Fibroblast of skin of left quadriceps (primary cell): Measurements from ENCODE around the gene SORCS3.

Experiments
- DNase-seq, 2 experiments: peaks; one replicate each; pipeline ENCODE4 v3.0.0-alpha.2; 2013; ENCODE audit warnings: low read depth in 2 of 2

The SORCS3 gene

GRCh38 chr10:104641187-104641936, at the start of gene SORCS3:
Gene SORCS3 (plus strand): TSS chr10:104641290.
- no peak for DNase-seq

DNA sequence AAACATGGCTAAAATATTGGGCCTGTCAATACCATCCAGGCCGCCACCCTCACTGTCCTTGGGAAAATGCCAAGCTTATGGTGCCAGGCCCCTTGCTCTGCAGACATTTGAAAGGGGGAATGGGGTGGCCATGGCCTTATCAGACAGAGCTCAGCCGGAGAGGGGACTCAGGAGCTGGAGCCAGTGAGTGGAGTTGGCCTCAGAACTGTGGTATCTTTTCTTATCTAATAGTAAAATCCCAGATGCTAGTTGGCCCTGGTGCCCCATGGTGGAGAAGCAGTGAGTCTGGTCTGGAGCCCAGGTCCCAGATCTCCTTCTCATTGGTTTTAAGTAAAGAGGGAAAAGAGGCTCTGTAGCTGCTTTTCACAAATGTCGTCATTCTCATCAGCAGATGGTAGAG, 49.6 kb upstream of the SORCS3 start:
- DNase-seq: no peak

- no peak for DNase-seq
Observed at GRCh38 chr10:104601166-104601565, 39.9 kb upstream of the SORCS3 start.

DNA sequence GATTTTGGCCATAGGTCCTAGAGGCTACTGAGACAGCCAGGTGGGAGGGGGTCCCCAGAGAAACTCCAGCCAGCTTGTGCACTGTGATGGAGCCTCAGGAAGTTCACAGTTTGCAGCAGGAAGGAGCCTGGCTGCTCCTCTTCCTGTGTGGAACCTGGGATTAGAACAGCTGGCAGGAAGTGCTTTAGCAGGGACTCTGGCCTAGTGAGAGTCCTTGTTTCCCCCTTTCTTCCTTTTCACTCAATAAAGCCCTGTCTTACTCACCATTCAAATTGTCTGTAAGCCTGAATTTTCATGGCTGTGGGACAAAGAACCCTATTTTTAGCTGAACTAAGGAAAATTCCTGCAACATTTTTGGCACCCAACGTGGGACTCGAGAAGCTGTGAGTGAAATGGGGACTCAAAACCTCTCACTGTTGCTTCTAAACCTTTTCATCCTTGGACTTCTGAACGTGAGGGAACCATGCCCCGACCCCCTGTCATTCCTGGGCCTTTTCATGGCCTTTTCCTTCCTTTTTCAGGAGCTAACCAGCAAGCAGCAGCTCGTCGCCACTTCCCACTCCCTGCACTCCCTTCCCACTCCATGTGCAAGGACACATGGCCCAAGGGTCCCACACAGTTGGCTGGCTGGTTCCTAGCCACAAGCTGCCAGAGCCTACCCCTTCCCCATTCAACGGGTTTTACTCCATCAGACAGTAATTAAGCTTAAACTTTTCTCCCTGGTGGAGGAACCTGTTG, 32.8 kb upstream of the SORCS3 start:
- no peak for DNase-seq

DNA sequence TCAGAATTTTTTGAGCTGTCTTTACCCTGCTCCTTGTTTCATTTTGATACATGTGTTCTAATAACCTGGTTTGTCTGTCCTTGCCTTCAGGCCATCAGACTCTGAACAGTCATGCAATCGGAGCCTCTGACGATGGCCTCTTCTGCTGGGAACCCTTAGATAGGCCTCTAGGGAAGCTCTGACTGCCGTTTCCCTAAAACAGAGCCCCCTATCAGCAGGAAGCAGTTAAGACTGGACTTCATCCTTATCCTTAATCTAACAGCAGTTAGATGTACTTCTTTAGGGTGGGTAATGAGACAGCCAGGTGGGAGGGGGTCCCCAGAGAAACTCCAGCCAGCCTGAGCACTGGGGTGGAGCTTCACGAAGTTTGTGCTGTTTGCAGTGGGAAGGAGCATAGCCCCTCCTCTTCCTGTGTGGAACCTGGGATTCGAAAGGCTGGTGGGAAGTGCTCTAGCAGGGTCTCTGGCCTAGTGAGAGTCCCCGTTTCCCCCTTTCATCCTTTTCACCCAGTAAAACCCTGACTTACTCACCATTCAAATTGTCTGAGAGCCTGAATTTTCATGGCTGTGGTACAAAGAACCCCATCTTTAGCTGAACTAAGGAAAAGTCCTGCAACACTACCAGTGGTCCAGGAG, 28.4 kb upstream of the SORCS3 start:
- DNase-seq: no peak

DNA sequence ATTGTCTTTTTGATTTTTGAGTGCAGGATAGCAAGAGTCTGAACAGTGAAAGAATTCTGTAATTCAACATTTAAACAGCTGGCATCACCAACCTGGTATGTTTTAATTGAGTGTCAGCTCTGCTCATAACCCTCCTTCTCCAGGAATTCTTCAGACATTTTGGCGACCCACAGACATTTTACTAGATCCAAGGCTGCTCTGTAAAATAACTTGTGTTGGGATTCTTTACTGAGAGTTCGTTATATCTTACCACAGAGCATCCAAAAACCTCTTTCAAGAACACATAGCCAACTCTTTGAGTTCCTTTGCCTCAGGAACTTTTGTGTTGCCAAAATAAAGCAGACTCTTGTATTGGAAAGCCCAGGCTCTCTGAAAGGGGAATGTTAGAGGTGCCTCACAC, 27.7 kb upstream of the SORCS3 start:
- no peak for DNase-seq

- DNase-seq: no peak
Observed at GRCh38 chr10:104614245-104614831, 26.8 kb upstream of the SORCS3 start.

DNA sequence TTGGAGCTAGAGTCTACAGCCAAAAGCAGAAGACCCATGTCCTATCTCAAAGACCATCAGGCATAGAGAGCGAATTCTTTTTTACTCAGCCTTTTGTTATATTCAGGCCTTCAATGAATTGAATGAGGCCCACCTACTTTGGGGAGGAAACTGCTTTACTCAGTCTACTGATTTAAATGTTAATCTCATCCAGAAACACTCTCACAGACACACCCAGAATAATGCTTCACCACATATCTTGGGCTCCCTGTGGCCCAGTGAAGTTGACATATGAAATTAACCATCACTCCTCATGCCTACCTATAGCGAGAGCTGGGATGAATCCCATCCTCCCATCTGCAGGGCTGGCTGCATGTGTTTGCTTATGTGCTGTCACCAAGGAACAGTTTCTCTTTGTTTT, 26.0 kb upstream of the SORCS3 start:
- no peak for DNase-seq

DNA sequence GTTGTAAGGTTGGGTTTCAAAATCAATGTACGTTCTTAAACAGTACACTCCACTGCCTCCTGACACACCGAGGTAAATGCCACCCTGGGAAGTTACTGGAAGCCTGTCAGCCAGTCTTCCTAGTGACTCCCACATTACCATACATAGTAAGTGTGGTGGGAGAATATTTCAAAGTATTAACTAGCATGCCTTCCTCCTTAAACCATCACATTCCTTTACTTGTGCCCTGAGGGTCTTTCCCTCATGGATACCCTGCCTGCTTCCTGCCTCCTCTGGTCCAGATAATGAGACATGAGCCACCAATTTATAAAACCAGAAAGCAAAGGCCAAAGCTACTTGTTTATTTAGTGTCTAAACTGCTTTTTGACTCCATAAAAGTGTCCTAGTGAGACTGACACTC, 23.3 kb upstream of the SORCS3 start:
- DNase-seq: no peak

GRCh38 chr10:104622175-104622574, 18.9 kb upstream of the SORCS3 start:
- DNase-seq: no peak

- no peak for DNase-seq
Observed at GRCh38 chr10:104622598-104623209, 18.4 kb upstream of the SORCS3 start.

GRCh38 chr10:104630731-104631130, 10.4 kb upstream of the SORCS3 start:
- no peak for DNase-seq

DNA sequence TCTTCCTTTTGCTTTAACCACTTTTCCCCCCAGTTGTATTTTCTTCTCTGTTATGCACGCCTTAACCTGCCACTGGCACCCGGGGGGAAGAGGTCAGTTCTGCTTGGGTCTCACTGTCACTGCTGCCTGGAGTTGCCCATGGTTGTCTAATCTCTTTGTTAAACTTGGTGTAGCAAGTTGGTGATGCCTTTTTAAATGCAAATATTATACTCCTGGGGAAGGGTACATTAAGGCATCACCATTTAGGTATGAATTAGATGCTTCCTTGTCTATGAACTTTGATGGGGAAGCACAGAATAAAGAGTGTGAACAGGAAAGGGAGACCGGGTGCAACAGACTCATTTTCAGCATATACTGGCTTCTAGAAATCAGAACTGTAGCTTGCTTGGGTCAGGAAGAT, 9.1 kb upstream of the SORCS3 start:
- no peak for DNase-seq

- DNase-seq: no peak
Observed at GRCh38 chr10:104638861-104639589, 2.1 kb upstream of the SORCS3 start.

- DNase-seq: no peak
Observed at GRCh38 chr10:104639590-104640338, 1.3 kb upstream of the SORCS3 start.

DNA sequence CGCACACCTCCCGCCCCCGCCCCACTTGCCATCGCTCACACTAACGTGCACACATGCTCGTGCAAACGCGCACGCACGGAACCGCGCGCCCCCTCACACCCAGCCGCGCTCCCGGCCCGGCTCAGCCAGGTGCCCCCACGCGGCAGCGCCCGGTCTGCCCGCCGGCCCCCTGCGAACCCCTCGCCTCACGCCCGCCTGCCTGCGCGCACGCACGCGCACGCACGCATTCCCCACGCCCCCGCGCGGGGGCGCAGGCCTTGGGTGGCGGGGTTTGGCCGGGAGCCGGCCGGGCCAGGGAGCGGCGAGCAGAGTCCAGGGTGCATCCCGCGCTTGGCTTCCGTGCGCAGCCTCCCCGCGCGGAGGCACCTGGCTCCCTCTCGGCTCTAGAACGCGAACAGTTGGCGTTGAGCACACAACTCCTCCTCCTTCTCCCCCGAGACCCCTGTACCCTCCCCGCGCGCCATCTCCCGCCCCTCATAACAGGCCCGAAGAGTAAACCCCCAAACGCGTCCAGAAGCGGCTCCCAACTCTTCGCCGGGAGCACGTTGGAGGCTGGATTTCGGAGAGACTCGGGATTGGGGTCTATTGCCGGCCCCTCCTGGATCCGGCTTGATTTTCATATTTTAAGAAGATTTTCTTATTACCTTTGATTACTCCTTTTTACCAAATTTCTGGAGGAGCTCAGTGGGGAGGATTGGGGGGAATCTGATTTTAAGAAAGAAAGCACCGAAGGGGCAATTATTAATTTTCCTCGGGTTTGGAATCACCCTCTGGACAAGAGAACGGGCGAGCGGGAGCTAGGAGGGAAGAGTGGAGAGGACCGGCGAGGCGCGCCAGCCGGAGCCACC, 527 bp upstream of the SORCS3 start:
- no peak for DNase-seq

DNA sequence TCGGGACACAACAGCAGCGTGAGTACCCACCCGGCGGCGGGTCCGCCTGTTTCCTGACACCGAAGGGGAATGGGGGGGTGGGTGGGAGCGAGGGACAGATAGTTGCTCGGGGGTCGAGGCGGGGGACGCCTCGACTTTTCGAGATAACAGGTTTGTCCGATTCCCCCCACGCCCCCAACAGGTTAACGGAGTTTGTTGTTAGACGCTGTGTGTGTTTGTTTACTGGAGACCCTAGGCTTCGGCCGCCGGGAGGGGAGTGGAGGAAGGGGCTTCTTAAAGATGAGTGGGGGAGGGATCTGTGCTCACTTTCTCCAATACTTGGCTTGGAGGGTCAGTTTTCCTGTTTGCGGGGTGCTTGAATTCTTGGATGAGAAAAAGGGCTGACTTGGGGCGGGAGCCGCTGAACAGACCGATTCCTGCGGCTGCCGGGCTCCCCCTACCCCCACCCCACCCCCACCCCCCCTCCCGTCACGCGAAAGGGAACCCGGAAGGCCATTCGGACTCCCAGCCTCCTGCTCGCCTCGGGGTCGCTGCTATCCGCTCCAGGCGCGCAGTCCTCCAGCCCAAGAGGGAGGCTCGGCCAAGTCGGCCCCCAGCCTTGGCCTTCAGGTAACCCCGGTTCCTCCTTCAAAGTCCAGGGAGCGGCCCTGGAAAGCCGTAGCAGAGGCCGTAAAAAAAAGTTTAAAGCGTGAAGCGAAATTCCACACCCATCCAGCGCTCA, 1.0 kb downstream of the SORCS3 start:
- no peak for DNase-seq

- no peak for DNase-seq
Observed at GRCh38 chr10:104642658-104643302, 1.7 kb downstream of the SORCS3 start.

GRCh38 chr10:104643303-104643663, 2.2 kb downstream of the SORCS3 start:
- DNase-seq: no peak
